Measurements from ENCODE around the gene GRID1.

DNA sequence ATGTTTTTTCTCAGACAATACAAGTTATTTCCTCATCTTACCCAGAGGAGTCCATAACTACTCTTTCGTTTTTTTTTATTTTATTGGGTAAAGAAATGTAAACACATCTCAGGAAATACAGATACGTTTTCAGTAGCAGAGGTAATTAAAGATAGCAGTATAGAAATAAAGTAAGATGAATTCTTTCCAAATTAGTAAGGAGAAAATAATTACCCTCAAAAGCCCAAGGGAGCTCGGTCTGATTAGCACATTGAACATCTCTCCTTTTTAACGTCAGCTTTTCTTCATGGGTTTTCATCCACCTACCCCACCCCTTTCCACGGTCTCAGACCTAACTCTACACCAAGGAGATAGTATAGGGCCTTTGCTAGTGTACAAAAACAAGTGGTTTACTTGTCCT, 294.2 kb downstream of the GRID1 start:
- TF ChIP-seq POLR2A (IDR thresholded peaks at IDR 0.05; ENCODE audit: low read length) (no peak), GATA1 (IDR thresholded peaks at IDR 0.05; ENCODE audit: low read depth, low read length) (no peak)

Data from erythroblast (primary cell).